DMS114 treated with DMSO at 0.1 percent for 48 hours (cell line): ENCODE measurements around the gene FAM53C.
"Not testable (repeated sequence)": the region's sequence is repeated elsewhere in the genome, so short reads cannot be mapped to it uniquely, and the experiment has no call there.

Experiments
- DNase-seq: peaks from one replicate; lab custom pipeline; 2025; ENCODE audit not compliant: unreplicated experiment; lab: John Stamatoyannopoulos, UW

FAM53C gene

GRCh38 chr5:138389911-138390310 lies 51.8 kb downstream of the FAM53C start:
- not testable (repeated sequence) for DNase-seq

- DNase-seq, result no peak
Observed at GRCh38 chr5:138391859-138392386, 53.9 kb downstream of the FAM53C start.
